ENCODE results near the gene SLC34A1.

DNA sequence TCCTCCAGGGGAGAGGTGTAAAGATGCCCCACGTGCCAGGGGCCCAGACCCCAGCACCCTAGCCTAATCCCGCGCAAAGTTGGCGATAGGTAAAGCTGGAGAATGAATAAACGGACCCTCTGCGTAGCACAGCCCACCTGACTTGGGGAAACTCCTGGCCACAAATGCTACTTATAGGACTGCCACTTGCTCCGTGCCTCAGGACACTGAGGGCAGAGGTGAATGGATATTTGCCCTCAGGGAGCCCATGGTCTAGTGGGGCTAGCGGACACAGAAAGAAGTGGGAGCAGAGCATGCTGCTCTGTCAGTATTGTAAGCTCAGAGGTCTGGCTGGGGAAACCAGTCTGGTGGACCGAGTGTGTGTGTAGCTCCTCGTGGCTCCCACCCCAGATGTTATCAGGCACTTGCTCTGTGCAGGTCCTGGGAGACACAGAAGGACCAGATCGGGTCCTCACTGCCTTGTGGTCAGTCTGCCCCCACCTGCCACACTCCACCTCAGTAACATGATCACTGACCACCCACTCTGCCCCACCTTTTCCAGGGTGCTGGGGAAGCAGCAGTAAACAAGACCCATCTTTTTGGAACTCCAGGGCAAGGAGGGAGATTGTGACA lies 43.1 kb downstream of the SLC34A1 start:
- TF ChIP-seq, protein P1, sequence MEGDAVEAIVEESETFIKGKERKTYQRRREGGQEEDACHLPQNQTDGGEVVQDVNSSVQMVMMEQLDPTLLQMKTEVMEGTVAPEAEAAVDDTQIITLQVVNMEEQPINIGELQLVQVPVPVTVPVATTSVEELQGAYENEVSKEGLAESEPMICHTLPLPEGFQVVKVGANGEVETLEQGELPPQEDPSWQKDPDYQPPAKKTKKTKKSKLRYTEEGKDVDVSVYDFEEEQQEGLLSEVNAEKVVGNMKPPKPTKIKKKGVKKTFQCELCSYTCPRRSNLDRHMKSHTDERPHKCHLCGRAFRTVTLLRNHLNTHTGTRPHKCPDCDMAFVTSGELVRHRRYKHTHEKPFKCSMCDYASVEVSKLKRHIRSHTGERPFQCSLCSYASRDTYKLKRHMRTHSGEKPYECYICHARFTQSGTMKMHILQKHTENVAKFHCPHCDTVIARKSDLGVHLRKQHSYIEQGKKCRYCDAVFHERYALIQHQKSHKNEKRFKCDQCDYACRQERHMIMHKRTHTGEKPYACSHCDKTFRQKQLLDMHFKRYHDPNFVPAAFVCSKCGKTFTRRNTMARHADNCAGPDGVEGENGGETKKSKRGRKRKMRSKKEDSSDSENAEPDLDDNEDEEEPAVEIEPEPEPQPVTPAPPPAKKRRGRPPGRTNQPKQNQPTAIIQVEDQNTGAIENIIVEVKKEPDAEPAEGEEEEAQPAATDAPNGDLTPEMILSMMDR (IDR thresholded peaks at IDR 0.05) = no peak
- no peak for TF ChIP-seq POLR2A (IDR thresholded peaks at IDR 0.05)

Data from uterus (tissue), 2 donors.